Thyroid gland (tissue), 4 donors: ENCODE data around the gene CFAP46. TPM values are rescaled to one million over a fixed set of nuclear protein-coding genes. Genes with fewer than 3 reads are reported as not detected.

Experiments used
- DNase-seq, 2 donors: peaks; one replicate each; pipeline ENCODE4 v3.0.0-alpha.2; 2019
- H3K27ac ChIP-seq, 3 donors: fragments of 200-600 bp; sonication (generic); 1 replicate in 2 of 3; 2 replicates in 1 of 3; pipeline ENCODE4 v1.5.1; 2016 to 2019; ENCODE audit warnings: mild to moderate bottlenecking in 1 of 3, moderate library complexity in 1 of 3
- H3K27me3 ChIP-seq: fragments of 200-600 bp; sonication (generic); one replicate; pipeline ENCODE4 v1.5.1; 2019
- H3K36me3 ChIP-seq, 2 donors: fragments of 200-600 bp; sonication (generic); one replicate each; pipeline ENCODE4 v1.5.1; 2016 to 2019
- H3K4me1 ChIP-seq, 2 donors: fragments of 200-600 bp; sonication (generic); one replicate each; pipeline ENCODE4 v1.5.1; 2017 to 2019
- H3K4me3 ChIP-seq, 3 donors: fragments of 200-600 bp; sonication (generic); replicated peaks in 1 of 3; 1 replicate in 2 of 3; 2 replicates in 1 of 3; pipeline ENCODE4 v1.5.1; 2016; ENCODE audit warnings: mild to moderate bottlenecking in 1 of 3
- H3K9me3 ChIP-seq: fragments of 200-600 bp; sonication (generic); one replicate; pipeline ENCODE4 v1.5.1; 2017
- POLR2A ChIP-seq, 2 donors: fragments of 450-650 bp; IDR thresholded peaks; one replicate each; pipeline ENCODE4 v1.6.1; 2017; ENCODE audit warnings: antibody characterized with exemption in 2 of 2, mild to moderate bottlenecking in 2 of 2, moderate library complexity in 1 of 2
- WGBS, 2 donors: methylation state at CpG; one replicate each; pipeline ENCODE4 v1.1.5; 2017; 5-methylcytosine and 5-hydroxymethylcytosine counted together
- intact Hi-C: fragments of 100-400 bp; cut with DNase I; formaldehyde crosslinking; loops from one replicate; pipeline ENCODE4 v1.15.1; 2023
- total RNA-seq, 4 donors: library from RNA; depleted of rRNA; stranded (reverse); fragments of >200 nt; gene quantifications; one replicate each; pipeline ENCODE4 v1.2.3, GENCODE V29; 2016
- TF ChIP-seq, protein P1 (sequence below), 6 experiments: fragments of 200-600 bp in 3 of 6; fragments of 450-650 bp in 3 of 6; sonication (generic) in 3 of 6; IDR thresholded peaks; one replicate each; pipeline ENCODE4 v1.5.1; 2016 to 2019; ENCODE audit warnings: antibody characterized with exemption in 6 of 6, mild to moderate bottlenecking in 2 of 6, inconsistent platforms in 1 of 6, moderate library complexity in 1 of 6

Gene CFAP46
- total RNA-seq, 4 donors from 2014 or later, result 3.6 to 12.7 (median 9.1) TPM

GRCh38 chr10:132804287-132804686, 138.1 kb downstream of the CFAP46 start:
- no peaks in the 10 kb centered on the region for H3K36me3 ChIP-seq
- no peak for DNase-seq
- 90 to 92% methylated on average over 11 of the region's 11 CpGs for WGBS, 2 donors
- intact Hi-C loops, result no loop called here
- no peak overlapping the region for H3K27ac ChIP-seq
- H3K4me3 ChIP-seq, result no peak overlapping the region
- H3K4me1 ChIP-seq, result no peaks in the 10 kb centered on the region
- no peak for TF ChIP-seq POLR2A (IDR thresholded peaks at IDR 0.05)
- TF ChIP-seq, protein P1, sequence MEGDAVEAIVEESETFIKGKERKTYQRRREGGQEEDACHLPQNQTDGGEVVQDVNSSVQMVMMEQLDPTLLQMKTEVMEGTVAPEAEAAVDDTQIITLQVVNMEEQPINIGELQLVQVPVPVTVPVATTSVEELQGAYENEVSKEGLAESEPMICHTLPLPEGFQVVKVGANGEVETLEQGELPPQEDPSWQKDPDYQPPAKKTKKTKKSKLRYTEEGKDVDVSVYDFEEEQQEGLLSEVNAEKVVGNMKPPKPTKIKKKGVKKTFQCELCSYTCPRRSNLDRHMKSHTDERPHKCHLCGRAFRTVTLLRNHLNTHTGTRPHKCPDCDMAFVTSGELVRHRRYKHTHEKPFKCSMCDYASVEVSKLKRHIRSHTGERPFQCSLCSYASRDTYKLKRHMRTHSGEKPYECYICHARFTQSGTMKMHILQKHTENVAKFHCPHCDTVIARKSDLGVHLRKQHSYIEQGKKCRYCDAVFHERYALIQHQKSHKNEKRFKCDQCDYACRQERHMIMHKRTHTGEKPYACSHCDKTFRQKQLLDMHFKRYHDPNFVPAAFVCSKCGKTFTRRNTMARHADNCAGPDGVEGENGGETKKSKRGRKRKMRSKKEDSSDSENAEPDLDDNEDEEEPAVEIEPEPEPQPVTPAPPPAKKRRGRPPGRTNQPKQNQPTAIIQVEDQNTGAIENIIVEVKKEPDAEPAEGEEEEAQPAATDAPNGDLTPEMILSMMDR (IDR thresholded peaks at IDR 0.05), result no peak
- H3K9me3 ChIP-seq, result no peaks in the 10 kb centered on the region
- H3K27me3 ChIP-seq, result no peaks in the 10 kb centered on the region

GRCh38 chr10:132803416-132804210, 138.8 kb downstream of the CFAP46 start:
- intact Hi-C loops, result no loop called here
- no peak overlapping the region for H3K4me3 ChIP-seq
- no peaks in the 10 kb centered on the region for H3K4me1 ChIP-seq
- H3K9me3 ChIP-seq, result no peaks in the 10 kb centered on the region
- H3K27me3 ChIP-seq, result no peaks in the 10 kb centered on the region
- WGBS, 2 donors, result 80 to 90% methylated on average over 30 to 31 of the region's 34 CpGs
- TF ChIP-seq POLR2A (IDR thresholded peaks at IDR 0.05), result no peak
- TF ChIP-seq, protein P1 (IDR thresholded peaks at IDR 0.05), result no peak
- H3K27ac ChIP-seq, result no peak overlapping the region
- no peaks in the 10 kb centered on the region for H3K36me3 ChIP-seq
- DNase-seq, result no peak

GRCh38 chr10:132802694-132803320, 139.6 kb downstream of the CFAP46 start:
- no peaks in the 10 kb centered on the region for H3K36me3 ChIP-seq
- no peaks in the 10 kb centered on the region for H3K9me3 ChIP-seq
- no peaks in the 10 kb centered on the region for H3K27me3 ChIP-seq
- H3K4me1 ChIP-seq, result no peaks in the 10 kb centered on the region
- intact Hi-C loops, result no loop called here
- H3K4me3 ChIP-seq, result no peak overlapping the region
- DNase-seq, result no peak
- no peak for TF ChIP-seq POLR2A (IDR thresholded peaks at IDR 0.05)
- TF ChIP-seq, protein P1 (IDR thresholded peaks at IDR 0.05), result no peak
- WGBS, 2 donors, result 78% methylated on average over 16 of the region's 16 CpGs; no CpG with 5 or more reads in 1 of the 2 donors
- no peak overlapping the region for H3K27ac ChIP-seq

GRCh38 chr10:132802048-132802447, 140.3 kb downstream of the CFAP46 start:
- H3K27me3 ChIP-seq, result no peaks in the 10 kb centered on the region
- H3K9me3 ChIP-seq, result no peaks in the 10 kb centered on the region
- no peaks in the 10 kb centered on the region for H3K4me1 ChIP-seq
- TF ChIP-seq, protein P1 (IDR thresholded peaks at IDR 0.05), result no peak
- TF ChIP-seq POLR2A (IDR thresholded peaks at IDR 0.05), result no peak
- 84 to 92% methylated on average over 8 of the region's 8 CpGs for WGBS, 2 donors
- H3K4me3 ChIP-seq, result no peak overlapping the region
- intact Hi-C loops, result no loop called here
- no peak overlapping the region for H3K27ac ChIP-seq
- H3K36me3 ChIP-seq, result no peaks in the 10 kb centered on the region
- no peak for DNase-seq

DNA sequence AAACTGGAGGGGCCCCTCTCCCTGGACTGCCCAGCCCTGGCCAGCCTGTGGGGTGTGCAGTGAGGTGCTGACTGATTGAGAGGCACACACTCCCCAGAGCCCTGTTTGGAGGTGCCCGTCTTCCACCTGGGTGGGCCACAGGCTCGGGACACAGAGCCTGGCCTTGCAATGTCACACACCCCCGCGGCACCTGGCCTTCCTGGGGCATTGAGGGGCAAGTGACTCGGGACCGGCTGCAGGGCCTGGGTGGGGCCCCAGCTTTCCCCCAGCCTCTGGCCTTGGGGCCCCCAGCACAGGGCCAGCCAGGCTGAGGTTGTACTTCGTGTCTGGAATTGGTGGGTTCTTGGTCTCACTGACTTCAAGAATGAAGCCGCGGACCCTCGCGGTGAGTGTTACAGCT, 142.5 kb downstream of the CFAP46 start:
- Histone ChIP-seq H3K9me3 (no peaks in the 10 kb centered on the region), H3K4me1 (no peaks in the 10 kb centered on the region), H3K27me3 (no peaks in the 10 kb centered on the region), H3K4me3 (no peak overlapping the region), H3K36me3 (no peaks in the 10 kb centered on the region), H3K27ac (no peak overlapping the region)
- no peak for TF ChIP-seq POLR2A (IDR thresholded peaks at IDR 0.05)
- TF ChIP-seq, protein P1 (IDR thresholded peaks at IDR 0.05), result no peak
- intact Hi-C loops, result no loop called here
- no peak for DNase-seq
- 75 to 95% methylated on average over 6 to 9 of the region's 11 CpGs for WGBS, 2 donors
